ENCODE data around the gene SORBS2.

DNA sequence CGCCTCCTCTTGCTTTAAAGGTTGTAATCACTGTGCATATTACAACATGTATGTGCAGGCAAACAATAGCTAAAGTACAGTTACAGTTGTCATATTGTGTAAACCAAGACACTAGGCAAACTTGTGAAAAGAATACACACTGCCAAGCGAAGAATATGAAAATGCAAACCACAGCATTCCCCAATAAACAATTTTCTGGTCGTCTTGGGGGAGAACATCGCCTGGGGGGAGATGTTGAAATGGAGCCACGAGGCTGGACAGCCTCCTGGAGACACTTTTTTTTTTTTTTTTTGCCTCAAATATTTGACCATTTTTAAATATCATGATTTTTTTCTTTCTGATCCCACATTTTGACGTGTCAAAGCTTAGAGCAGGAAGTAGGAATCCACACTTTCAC, 225.0 kb downstream of the SORBS2 start:
- TF ChIP-seq, protein P1, sequence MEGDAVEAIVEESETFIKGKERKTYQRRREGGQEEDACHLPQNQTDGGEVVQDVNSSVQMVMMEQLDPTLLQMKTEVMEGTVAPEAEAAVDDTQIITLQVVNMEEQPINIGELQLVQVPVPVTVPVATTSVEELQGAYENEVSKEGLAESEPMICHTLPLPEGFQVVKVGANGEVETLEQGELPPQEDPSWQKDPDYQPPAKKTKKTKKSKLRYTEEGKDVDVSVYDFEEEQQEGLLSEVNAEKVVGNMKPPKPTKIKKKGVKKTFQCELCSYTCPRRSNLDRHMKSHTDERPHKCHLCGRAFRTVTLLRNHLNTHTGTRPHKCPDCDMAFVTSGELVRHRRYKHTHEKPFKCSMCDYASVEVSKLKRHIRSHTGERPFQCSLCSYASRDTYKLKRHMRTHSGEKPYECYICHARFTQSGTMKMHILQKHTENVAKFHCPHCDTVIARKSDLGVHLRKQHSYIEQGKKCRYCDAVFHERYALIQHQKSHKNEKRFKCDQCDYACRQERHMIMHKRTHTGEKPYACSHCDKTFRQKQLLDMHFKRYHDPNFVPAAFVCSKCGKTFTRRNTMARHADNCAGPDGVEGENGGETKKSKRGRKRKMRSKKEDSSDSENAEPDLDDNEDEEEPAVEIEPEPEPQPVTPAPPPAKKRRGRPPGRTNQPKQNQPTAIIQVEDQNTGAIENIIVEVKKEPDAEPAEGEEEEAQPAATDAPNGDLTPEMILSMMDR (IDR thresholded peaks at IDR 0.05; ENCODE audit: poor library complexity, severe bottlenecking): no peak
- TF ChIP-seq EP300 (conservative IDR thresholded peaks at IDR 0.05; ENCODE audit: poor library complexity, severe bottlenecking): no peak
- no peak for TF ChIP-seq EZH2 (IDR thresholded peaks at IDR 0.05; ENCODE audit: borderline replicate concordance, insufficient read depth, low read length, poor library complexity, severe bottlenecking)
- TF ChIP-seq, protein P2, sequence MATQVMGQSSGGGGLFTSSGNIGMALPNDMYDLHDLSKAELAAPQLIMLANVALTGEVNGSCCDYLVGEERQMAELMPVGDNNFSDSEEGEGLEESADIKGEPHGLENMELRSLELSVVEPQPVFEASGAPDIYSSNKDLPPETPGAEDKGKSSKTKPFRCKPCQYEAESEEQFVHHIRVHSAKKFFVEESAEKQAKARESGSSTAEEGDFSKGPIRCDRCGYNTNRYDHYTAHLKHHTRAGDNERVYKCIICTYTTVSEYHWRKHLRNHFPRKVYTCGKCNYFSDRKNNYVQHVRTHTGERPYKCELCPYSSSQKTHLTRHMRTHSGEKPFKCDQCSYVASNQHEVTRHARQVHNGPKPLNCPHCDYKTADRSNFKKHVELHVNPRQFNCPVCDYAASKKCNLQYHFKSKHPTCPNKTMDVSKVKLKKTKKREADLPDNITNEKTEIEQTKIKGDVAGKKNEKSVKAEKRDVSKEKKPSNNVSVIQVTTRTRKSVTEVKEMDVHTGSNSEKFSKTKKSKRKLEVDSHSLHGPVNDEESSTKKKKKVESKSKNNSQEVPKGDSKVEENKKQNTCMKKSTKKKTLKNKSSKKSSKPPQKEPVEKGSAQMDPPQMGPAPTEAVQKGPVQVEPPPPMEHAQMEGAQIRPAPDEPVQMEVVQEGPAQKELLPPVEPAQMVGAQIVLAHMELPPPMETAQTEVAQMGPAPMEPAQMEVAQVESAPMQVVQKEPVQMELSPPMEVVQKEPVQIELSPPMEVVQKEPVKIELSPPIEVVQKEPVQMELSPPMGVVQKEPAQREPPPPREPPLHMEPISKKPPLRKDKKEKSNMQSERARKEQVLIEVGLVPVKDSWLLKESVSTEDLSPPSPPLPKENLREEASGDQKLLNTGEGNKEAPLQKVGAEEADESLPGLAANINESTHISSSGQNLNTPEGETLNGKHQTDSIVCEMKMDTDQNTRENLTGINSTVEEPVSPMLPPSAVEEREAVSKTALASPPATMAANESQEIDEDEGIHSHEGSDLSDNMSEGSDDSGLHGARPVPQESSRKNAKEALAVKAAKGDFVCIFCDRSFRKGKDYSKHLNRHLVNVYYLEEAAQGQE (IDR thresholded peaks at IDR 0.05; ENCODE audit: borderline replicate concordance): no peak
- TF ChIP-seq POLR2AphosphoS5 (IDR thresholded peaks at IDR 0.05): no peak
- TF ChIP-seq MXI1 (conservative IDR thresholded peaks at IDR 0.05; ENCODE audit: poor library complexity, severe bottlenecking): no peak
- TF ChIP-seq TAF1 (IDR thresholded peaks at IDR 0.05; ENCODE audit: low read depth): no peak
- no peak for TF ChIP-seq RAD21 (conservative IDR thresholded peaks at IDR 0.05)
